Right lobe of liver (tissue), 6 donors: ENCODE data around the gene NAALADL2. TPM values are rescaled to one million over a fixed set of nuclear protein-coding genes. Genes with fewer than 3 reads are reported as not detected.
A peak's percentile ranks its signal among the peaks of the same experiment; 100 is the strongest.

Source experiments
- ATAC-seq, 4 donors: fragments of 200-7000 bp; cut with Tn5 transposase; one replicate each; pipeline ENCODE4 v1.9.1; 2020; ENCODE audit warnings: mild to moderate bottlenecking in 4 of 4, moderate library complexity in 4 of 4
- DNase-seq, 3 donors: peaks; one replicate each; pipeline ENCODE4 v3.0.0-alpha.2; 2020
- H3K27ac ChIP-seq, 3 donors: fragments of 200-600 bp; one replicate each; pipeline ENCODE4 v1.8.0; 2022
- H3K27me3 ChIP-seq, 2 donors: fragments of 200-600 bp; one replicate each; pipeline ENCODE4 v1.8.0; 2022
- H3K36me3 ChIP-seq, 4 donors: fragments of 200-600 bp; sonication (generic) in 1 of 4; one replicate each; pipeline versions ENCODE4 v1.5.1 to v1.8.0; 2017 to 2022; ENCODE audit warnings: control low read depth in 1 of 4
- H3K4me1 ChIP-seq, 4 donors: fragments of 200-600 bp; sonication (generic) in 1 of 4; one replicate each; pipeline versions ENCODE4 v1.5.1 to v1.8.0; 2017 to 2022; ENCODE audit warnings: control low read depth in 1 of 4
- H3K4me3 ChIP-seq, 3 donors: fragments of 200-600 bp; one replicate each; pipeline ENCODE4 v1.8.0; 2022
- H3K9me3 ChIP-seq, 4 donors: fragments of 200-600 bp; sonication (generic) in 1 of 4; one replicate each; pipeline versions ENCODE4 v1.5.1 to v1.8.0; 2017 to 2022; ENCODE audit warnings: control low read depth in 1 of 4
- CTCF ChIP-seq, 4 donors: fragments of 200-600 bp in 3 of 4; fragments of 450-650 bp in 1 of 4; IDR thresholded peaks; one replicate each; pipeline versions ENCODE4 v1.5.1 to v1.8.0; 2016 to 2022; ENCODE audit warnings: antibody characterized with exemption in 4 of 4, mild to moderate bottlenecking in 2 of 4
- POLR2A ChIP-seq: fragments of 450-650 bp; IDR thresholded peaks from one replicate; pipeline ENCODE4 v1.6.1; 2017; ENCODE audit warnings: antibody characterized with exemption, mild to moderate bottlenecking
- WGBS: methylation state at CpG from one replicate; pipeline ENCODE4 v1.1.6; 2018; ENCODE audit warnings: low coverage, low lambda C conversion rate; ENCODE audit not compliant: insufficient coverage; ENCODE audit errors: missing lambda C conversion rate; 5-methylcytosine and 5-hydroxymethylcytosine counted together
- intact Hi-C, 2 donors: fragments of 100-400 bp; cut with DNase I; formaldehyde crosslinking; loops; one replicate each; pipeline versions ENCODE4 v1.11.2 to v1.14.1; 2022
- total RNA-seq, 6 experiments: library from RNA; depleted of rRNA in 2 of 6; stranded (reverse); fragments of >200 nt in 2 of 6; fragmentation: NEBNext Ultra II Directional in 3 of 6; extraction: Animal tissue kit (Norgen Biotek cat#: 25700) in 3 of 6; gene quantifications; one replicate each; pipeline versions ENCODE4 v1.1.0 to v1.2.4, GENCODE V29; 2016 to 2023
- donor health status: DM: no; HTN: yes; CAD: no.
- donor health status: DM: no; HTN: no; CAD: no.
- donor health status: DM: no; HTN: no; CAD: no.
- donor health status: DM: no; HTN: yes; CAD: no.
- donor health status: DM: no; HTN: yes; CAD: no.

Gene NAALADL2
- total RNA-seq, 6 experiments from 2014 or later: 0.86 to 4.9 (median 3.2) TPM

- Histone ChIP-seq H3K36me3 (no peaks in the 10 kb centered on the region), H3K27ac (no peak overlapping the region), H3K27me3 (no peaks in the 10 kb centered on the region), H3K4me1 (no peaks in the 10 kb centered on the region), H3K4me3 (no peak overlapping the region), H3K9me3 (no peaks in the 10 kb centered on the region)
- ATAC-seq: no peak
- no CpG with 5 or more reads among the region's 1 CpG for WGBS
- DNase-seq: no peak
- no peak for TF ChIP-seq POLR2A
- TF ChIP-seq CTCF (IDR thresholded peaks at IDR 0.05): no peak
- intact Hi-C loops: no loop called here
Observed at GRCh38 chr3:174846055-174846454, 13.1 kb upstream of the NAALADL2 start.

- intact Hi-C loops: no loop called here
- 92% methylated on average over 7 of the region's 7 CpGs for WGBS
Observed at GRCh38 chr3:174854987-174855386, 4.1 kb upstream of the NAALADL2 start.

GRCh38 chr3:174857301-174857700, 1.8 kb upstream of the NAALADL2 start:
- Histone ChIP-seq H3K9me3 (no peaks in the 10 kb centered on the region), H3K27me3 (no peaks in the 10 kb centered on the region), H3K4me3 (no peak overlapping the region), H3K36me3 (no peaks in the 10 kb centered on the region), H3K27ac (no peak overlapping the region), H3K4me1 (peaks cover 0 to 23% (median 10%) of the 10 kb centered on the region in 4 donors)
- TF ChIP-seq CTCF (IDR thresholded peaks at IDR 0.05): no peak
- no peak for TF ChIP-seq POLR2A
- 24% methylated on average over 3 of the region's 3 CpGs for whole genome bisulfite sequencing
- ATAC-seq: no peak
- intact Hi-C loops: no loop called here
- no peak for DNase-seq

More at GRCh38 chr3:174854987-174855386, 4.1 kb upstream of the NAALADL2 start:
- no peak for DNase-seq
- Histone ChIP-seq H3K9me3 (no peaks in the 10 kb centered on the region), H3K4me3 (no peak overlapping the region), H3K36me3 (no peaks in the 10 kb centered on the region), H3K27me3 (no peaks in the 10 kb centered on the region), H3K4me1 (peaks cover 0 to 17% (median 4%) of the 10 kb centered on the region in 4 donors), H3K27ac (no peak overlapping the region)
- no peak for ATAC-seq
- TF ChIP-seq CTCF (IDR thresholded peaks at IDR 0.05) (no peak), POLR2A (no peak)

GRCh38 chr3:174858353-174858752, 781 bp upstream of the NAALADL2 start:
- DNase-seq (no peak), ATAC-seq (peak in 3 of 4 donors; percentile 47 to 62 (median 57))
- Histone ChIP-seq H3K4me1 (peaks cover 0 to 23% (median 10%) of the 10 kb centered on the region in 4 donors), H3K36me3 (no peaks in the 10 kb centered on the region), H3K9me3 (no peaks in the 10 kb centered on the region), H3K27me3 (no peaks in the 10 kb centered on the region), H3K4me3 (no peak overlapping the region), H3K27ac (peak overlapping the region; percentile 32 to 72 (median 72))
- WGBS: 32% methylated on average over 1 of the region's 1 CpG
- intact Hi-C loops: no loop called here
- TF ChIP-seq CTCF (IDR thresholded peaks at IDR 0.05) (peak in 1 of 4 donors; percentile 20), POLR2A (no peak)

GRCh38 chr3:174859756-174860155, 622 bp downstream of the NAALADL2 start:
- peak; percentile 87 to 96 (median 92) for ATAC-seq
- H3K36me3 ChIP-seq: no peaks in the 10 kb centered on the region
- H3K4me3 ChIP-seq: peak overlapping the region in 2 of 3 donors; percentile 9 to 34
- TF ChIP-seq CTCF (IDR thresholded peaks at IDR 0.05): no peak
- WGBS: 22% methylated on average over 3 of the region's 3 CpGs
- no peaks in the 10 kb centered on the region for H3K9me3 ChIP-seq
- peaks cover 0 to 23% (median 10%) of the 10 kb centered on the region in 4 donors for H3K4me1 ChIP-seq
- peak overlapping the region; percentile 32 to 72 (median 72) for H3K27ac ChIP-seq
- intact Hi-C loops: no loop called here
- peak in 1 of 3 donors; percentile 51 for DNase-seq
- H3K27me3 ChIP-seq: no peaks in the 10 kb centered on the region
